HEK293 (cell line): ENCODE results near the gene PDHB.

Experiments
- ATF2 ChIP-seq: fragments of 450-650 bp; formaldehyde crosslinking; IDR thresholded peaks from 2 replicates; pipeline ENCODE4 v1.5.1; 2016; ENCODE audit warnings: missing biosample characterization, missing genetic modification characterization, low read depth
- CTCF ChIP-seq: fragments of 450-650 bp; formaldehyde crosslinking; IDR thresholded peaks from 2 replicates; pipeline ENCODE4 v1.5.1; 2016; ENCODE audit warnings: missing biosample characterization, missing genetic modification characterization
- GLI4 ChIP-seq: fragments of 450-650 bp; formaldehyde crosslinking; IDR thresholded peaks from 2 replicates; pipeline ENCODE4 v1.5.1; 2016; ENCODE audit warnings: missing biosample characterization, missing genetic modification characterization
- IKZF3 ChIP-seq: fragments of 450-650 bp; IDR thresholded peaks from 2 replicates; pipeline ENCODE4 v1.5.0; 2018; ENCODE audit warnings: missing biosample characterization, mild to moderate bottlenecking, missing genetic modification characterization, moderate library complexity
- REST ChIP-seq: fragments of 450-650 bp; formaldehyde crosslinking; IDR thresholded peaks from 2 replicates; pipeline ENCODE4 v1.5.1; 2016; ENCODE audit warnings: missing biosample characterization, missing genetic modification characterization
- ZBTB26 ChIP-seq: fragments of 450-650 bp; formaldehyde crosslinking; optimal IDR thresholded peaks from 2 replicates; pipeline ENCODE3; 2016; ENCODE audit warnings: missing biosample characterization, mild to moderate bottlenecking, missing genetic modification characterization
- ZNF274 ChIP-seq, 2 experiments: fragments of 200-500 bp in 1 of 2; fragments of 450-650 bp in 1 of 2; sonication (Bioruptor generic) in 1 of 2; formaldehyde crosslinking in 1 of 2; IDR thresholded peaks; 2 replicates each; pipeline versions ENCODE4 v1.5.1 to v1.6.1; 2014 to 2016; ENCODE audit warnings: borderline replicate concordance in 1 of 2, inconsistent platforms in 1 of 2, low read length in 1 of 2, missing biosample characterization in 1 of 2, missing genetic modification characterization in 1 of 2
- ZNF350 ChIP-seq: fragments of 450-650 bp; formaldehyde crosslinking; IDR thresholded peaks from 2 replicates; pipeline ENCODE4 v1.5.0; 2017; ENCODE audit warnings: missing biosample characterization, mild to moderate bottlenecking, missing genetic modification characterization
- ZNF510 ChIP-seq: fragments of 450-650 bp; formaldehyde crosslinking; IDR thresholded peaks from 2 replicates; pipeline ENCODE4 v1.5.1; 2018; ENCODE audit warnings: mild to moderate bottlenecking, missing genetic modification characterization, missing biosample characterization; ENCODE audit not compliant: insufficient replicate concordance
- ZNF555 ChIP-seq: fragments of 450-650 bp; formaldehyde crosslinking; conservative IDR thresholded peaks from 2 replicates; pipeline ENCODE4 v1.5.1; 2017; ENCODE audit warnings: missing biosample characterization, mild to moderate bottlenecking, missing genetic modification characterization, inconsistent platforms
- ZNF76 ChIP-seq: fragments of 450-650 bp; formaldehyde crosslinking; IDR thresholded peaks from 2 replicates; pipeline ENCODE4; 2016; ENCODE audit warnings: low read depth, missing biosample characterization, missing genetic modification characterization, borderline replicate concordance

GRCh38 chr3:58388550-58389091 lies 45.0 kb downstream of the PDHB start:
- TF ChIP-seq ZNF555 (tag by site-specific recombination) (no peak), REST (tag by site-specific recombination) (no peak), ZNF76 (tag by site-specific recombination) (no peak), ZNF350 (no peak), ZNF274 (IDR thresholded peaks at IDR 0.05; ENCODE audit: low read length) (no peak), ZNF274 (tag by site-specific recombination; IDR thresholded peaks at IDR 0.05; ENCODE audit: borderline replicate concordance) (no peak), ZBTB26 (tag by site-specific recombination) (no peak), CTCF (tag by site-specific recombination) (no peak), GLI4 (tag by site-specific recombination) (no peak), IKZF3 (tag by site-specific recombination) (no peak), ATF2 (no peak), ZNF510 (tag by site-specific recombination) (no peak)
